AG20443 (cell line): Measurements from ENCODE around the gene ANKRD12.
"Not testable (repeated sequence)": the region's sequence is repeated elsewhere in the genome, so short reads cannot be mapped to it uniquely, and the experiment has no call there.

ENCODE experiments used
- DNase-seq: peaks from one replicate; pipeline ENCODE4 v3.0.0; 2012; ENCODE audit warnings: low spot score, mixed read lengths

The ANKRD12 gene

DNA sequence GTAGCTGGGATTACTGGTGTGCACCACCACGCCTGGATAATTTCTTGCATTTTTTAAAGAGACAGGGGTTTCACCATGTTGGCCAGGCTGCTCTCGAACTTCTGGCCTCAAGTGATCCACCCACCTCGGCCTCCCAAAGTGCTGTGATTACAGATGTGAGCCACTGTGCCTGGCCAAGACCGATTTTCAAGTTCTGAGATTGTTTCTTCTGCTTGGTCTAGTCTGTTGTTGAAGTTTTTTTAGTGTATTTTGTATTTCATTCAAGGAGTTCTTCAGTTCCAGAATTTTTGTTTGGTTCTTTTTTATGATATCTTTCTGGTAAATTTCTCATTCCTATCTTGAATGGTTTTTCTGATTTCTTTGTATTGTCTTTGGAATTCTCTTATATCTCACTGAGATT is 96.4 kb downstream of the ANKRD12 start:
- DNase-seq = no peak

DNA sequence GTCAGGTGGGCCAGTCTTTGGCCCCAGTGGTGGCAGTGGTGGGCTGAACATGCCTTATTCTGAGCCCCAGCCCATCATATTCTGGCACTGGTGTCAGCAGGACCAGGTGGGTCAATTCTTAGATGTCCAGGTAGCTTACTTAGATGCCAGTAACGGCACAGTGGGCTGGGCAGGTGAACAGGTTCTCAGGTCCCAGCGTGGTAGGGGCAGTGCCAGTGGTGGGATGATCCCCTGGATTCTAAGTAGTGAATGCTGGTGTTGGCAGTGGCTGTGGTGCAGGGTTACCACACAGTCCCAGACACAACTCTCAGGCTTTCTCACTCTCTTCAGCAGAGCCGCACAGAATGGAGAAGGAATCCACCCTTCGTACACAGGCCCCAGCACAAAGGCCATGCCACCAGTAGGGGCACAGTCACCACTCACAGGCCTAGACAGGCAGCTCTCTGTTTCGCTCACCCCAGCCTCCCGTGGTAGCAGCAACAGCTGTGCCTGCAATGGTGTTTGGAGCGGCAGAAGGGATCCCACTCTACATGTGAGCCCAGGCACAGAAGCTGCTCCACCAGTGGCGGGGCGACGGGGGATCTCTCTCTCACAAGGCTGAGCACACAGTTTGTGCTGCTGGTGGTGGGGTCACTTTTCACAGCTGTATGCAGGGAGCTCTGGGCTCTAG is 97.3 kb downstream of the ANKRD12 start:
- DNase-seq = no peak

DNA sequence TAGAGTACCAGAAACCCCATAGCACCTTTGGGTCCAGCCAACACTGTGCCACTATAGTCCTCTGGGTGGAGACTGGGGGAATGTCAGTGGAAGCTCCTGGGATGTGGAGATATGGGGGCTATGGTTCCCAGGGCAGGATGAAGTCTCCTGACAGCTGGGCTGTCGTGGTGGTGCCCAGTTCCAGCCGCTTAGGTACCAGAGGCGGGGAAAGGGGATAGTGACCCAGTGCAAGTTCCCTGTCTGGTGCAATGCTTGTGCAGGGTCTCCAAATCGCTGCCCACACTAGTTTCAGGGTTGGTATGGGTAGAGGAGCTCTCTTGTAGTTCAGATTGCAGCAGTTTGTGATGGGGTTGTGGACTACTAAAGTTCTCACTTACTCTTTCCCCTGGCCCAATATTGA is 97.9 kb downstream of the ANKRD12 start:
- DNase-seq = no peak

DNA sequence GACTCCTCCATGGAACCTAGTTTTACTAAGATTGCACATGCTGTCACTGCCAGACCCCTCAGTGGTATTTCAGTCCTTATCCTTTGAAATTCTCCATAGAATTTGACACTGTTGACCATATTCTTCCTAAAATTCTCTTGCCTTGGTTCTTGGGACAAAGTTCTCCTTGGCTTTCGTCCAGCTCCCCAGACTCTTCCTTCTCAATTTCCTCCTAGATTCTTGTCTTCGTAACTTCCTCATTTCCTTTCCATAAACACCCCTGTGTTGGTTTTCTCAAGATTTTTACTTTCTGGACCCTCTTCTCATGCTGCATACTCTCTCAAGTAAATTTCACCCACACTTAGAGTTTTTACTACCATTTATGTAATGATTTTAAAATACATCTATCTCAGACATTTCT is 101.4 kb downstream of the ANKRD12 start:
- no peak for DNase-seq

DNA sequence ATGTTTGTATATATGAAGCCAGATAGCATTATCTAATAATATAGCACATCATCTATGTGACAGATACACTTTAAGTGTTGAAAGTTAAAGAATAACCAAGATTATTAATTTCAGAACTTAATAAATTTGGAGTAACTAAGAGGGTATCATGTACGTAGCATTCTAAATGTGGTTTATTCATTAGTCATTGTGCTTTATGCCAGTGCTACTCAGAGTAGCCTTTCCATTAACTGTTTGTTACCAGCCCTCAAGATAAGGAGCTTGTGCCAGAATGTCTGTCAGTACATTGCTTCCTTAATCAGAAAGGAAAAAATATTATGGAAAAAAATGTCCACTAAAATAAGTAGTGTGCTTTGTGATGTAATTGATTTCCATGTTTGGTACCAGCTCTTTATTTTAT is 103.1 kb downstream of the ANKRD12 start:
- DNase-seq = no peak

DNA sequence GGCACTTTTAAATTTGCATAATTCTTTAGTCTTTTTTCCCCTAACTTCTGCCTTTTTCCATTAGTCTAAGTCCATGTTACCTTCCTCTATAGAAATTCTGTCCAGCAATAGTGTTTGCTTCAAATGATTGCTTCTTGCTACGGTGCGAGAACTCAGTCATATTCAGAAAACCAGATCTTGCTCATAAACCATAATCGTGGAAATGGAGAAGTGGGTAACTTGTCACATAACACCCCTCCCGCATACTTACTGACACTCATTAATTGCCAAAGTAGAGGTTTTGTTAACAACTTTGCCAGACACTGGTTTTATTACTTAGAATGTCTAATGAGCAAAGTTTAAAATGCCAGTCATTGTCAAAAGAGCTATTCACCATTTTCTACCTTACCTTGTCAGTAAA is 103.7 kb downstream of the ANKRD12 start:
- DNase-seq = no peak

DNA sequence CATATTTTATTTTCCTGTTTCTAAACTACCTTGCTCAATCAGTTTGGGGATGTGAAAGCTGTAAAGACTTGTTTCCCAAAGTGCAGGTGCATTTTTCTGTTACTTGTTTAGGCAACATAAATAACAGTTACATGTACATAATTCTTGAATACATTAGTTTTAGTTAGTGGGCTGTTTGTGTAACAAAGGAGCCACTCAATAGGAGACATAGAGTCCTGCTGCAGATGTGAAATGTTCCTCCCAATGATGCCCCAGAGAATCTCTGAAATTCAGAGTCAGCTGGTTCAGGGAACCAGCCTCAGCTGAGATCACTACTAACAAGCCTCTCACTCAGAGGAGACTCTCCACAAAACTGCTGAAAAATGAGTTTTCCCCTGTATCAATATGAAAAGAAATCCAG is 106.4 kb downstream of the ANKRD12 start:
- no peak for DNase-seq

DNA sequence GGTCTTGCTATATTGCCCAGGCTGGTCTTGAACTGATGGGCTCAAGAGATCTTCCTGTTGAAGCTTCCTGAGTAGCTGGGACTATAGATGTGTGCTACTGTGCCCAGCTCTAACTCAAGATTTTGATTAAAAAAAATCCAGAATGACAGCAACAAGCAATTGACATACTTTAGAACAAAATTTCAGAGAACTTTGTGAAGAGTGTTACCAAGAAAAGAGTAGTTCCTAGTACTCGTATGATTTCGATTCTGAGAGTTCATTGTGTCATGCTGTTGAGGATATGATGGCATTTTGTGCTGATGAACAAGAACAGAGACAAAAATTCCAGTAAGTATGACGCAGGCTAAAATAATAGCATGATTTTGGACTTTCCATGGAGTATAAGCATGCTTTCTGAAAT is 107.8 kb downstream of the ANKRD12 start:
- DNase-seq = no peak

DNA sequence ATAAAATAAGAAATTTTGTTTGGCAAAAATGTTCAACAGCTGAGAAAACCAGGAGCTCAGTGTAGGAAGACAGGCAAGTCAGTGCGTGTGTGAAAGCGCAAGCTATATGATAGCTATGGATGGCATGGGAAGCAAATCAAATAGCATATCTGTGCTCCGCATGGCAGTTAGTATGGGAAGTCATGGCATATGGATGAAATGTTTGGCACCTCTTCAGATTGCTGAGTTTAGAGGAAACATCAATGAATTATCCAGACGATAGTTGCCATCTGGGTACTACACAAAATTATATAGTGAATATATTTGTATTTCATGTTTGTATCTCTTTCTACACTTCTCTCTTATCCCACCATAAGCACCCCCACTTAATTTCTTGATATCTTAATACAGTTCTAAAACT is 112.1 kb downstream of the ANKRD12 start:
- no peak for DNase-seq

DNA sequence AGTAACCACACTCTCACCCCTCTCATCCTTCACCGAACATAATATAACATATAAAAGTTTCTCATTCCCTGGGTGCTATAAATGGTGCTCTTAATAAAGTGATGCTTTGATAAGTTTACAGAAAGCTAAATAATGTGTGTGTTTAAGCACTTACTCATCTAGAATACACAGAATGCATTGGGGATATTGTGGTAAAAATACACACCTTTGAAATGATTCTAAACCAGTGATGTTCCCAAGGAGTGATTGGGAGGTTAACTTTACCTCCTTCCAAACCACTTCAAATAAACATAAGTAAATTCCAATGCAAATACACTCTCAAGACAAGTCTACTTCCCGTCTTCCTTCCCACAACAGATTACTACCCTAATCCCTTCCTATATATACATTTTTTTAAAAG is 112.7 kb downstream of the ANKRD12 start:
- DNase-seq = no peak

DNA sequence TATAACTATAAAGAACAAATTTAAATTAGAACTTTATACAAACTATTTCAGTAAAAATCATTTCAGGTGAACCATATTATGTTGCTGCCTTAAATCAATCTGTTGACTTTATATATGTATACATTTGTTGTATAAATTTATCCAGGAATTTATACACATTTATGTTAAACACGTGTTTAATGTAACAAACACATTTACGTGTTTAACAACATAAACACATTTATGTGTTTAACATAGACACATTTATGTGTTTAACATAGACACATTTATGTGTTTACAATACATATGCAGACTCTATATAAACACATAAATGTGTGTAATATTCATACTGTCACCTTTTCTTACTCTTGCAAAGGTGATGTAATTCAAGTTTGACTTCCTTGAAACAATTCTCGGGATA is 122.6 kb downstream of the ANKRD12 start:
- no peak for DNase-seq

DNA sequence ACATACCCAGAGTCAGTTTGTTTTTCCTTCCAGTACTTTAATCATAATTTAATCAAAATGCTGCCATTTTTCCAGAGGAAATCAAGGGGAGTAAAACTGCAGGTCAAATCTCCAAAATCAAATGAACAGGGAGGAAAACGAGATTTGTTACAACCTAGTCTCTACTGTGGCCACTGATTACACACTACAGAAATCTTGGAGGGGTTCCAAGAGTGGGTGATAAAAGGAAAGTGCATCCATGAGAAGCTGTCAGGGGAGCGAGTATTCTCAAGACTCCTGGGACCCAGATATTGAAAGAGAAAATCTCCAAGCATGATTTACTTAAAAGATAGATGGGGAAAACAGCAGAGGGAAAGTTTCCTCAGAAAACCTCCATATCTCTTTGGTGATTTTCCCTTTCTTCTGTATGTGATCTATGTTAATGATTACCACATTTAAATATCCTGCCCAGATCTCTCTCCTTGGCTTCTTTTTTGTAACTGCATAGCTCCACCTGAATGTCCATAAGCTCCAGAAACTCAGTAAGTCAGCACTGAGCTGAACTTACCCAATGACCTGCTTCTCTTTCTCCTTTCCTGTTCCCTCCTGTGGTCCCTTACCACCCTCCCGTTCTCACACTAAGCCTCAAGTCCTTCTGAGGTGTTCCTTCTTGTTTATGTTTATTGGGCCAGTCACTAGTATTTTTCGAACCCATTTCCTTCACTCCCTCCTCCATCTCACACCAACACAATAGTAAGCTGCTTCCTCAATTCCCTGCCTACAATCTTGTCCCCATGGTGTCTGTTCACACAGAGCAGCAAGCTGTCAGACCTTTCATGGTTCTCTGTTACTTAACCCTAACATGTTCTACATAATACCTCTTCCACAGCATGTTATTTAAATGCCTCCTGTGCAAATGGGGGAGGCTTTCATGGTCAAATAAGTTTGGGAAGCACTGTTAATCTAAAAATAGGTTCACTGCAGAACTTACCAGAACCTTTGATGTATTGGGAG is 124.1 kb downstream of the ANKRD12 start:
- no peak for DNase-seq

DNA sequence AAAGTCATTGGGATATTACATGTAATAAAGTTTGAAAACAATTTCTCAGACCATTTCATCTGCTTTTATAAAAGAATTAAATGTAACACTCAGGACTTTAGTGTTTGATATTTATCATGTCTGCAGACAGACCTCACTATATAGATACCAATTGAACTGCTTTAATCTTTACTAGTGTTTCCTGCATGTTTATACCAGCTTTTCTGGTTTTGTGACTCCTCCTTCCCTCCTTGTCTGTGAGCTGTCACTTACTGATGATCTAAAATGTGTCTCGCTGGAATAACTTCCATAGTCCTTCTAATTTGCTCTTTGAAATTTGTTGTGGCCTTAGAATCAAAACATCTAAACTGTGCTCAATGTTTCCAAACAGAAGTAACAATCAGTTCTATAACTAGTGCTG is 126.7 kb downstream of the ANKRD12 start:
- DNase-seq = no peak

DNA sequence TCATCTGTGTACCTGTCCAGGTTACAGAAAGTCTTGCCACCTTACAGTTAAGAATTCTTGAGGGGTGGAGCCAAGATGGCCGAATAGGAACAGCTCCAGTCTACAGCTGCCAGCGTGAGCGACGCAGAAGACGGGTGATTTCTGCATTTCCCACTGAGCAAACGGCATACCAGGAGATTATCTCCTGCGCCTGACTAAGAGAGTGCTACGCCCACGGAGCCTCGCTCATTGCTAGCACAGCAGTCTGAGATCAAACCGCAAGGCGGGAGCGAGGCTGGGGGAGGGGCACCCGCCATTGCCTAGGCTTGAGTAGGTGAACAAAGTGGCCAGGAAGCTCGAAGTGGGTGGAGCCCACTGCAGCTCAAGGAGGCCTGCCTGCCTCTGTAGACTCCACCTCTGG is 128.2 kb downstream of the ANKRD12 start:
- not testable (repeated sequence) for DNase-seq

DNA sequence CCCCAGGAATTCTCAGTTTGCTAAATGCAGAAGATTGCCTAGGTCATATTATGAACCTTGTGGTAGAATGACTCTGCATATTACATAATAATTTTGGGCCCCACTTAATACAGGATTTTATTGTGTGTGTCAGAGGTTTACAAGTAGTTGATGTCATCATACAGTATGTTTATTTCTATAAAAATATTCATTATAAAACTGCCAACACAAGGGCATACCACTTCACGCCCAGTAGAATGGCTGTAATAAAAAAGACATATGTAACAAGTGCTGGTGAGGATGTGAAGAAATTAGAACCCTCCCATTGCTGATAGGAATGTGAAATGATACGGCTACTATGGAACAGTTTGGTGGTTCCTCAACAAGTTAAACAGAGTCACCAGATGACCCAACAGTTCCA is 136.6 kb downstream of the ANKRD12 start:
- DNase-seq = no peak

DNA sequence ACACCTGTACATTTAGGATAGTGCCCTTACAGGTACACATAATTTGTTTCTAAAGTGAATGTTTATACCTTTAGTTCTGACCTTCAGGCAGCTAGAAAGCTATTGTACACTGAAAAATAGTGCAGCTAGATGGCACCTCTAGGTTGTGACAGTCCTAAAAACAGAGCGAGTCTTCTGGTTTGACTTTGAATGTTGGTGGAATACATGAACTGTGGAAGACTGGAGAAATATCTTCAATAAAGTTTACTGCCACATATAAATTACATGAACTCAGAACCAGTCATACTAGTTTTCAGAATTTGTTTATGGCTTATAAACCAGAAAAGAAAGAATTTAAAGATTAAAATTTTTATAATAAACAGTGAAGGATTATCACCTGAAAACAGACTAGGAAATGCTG is 139.3 kb downstream of the ANKRD12 start:
- DNase-seq = no peak

DNA sequence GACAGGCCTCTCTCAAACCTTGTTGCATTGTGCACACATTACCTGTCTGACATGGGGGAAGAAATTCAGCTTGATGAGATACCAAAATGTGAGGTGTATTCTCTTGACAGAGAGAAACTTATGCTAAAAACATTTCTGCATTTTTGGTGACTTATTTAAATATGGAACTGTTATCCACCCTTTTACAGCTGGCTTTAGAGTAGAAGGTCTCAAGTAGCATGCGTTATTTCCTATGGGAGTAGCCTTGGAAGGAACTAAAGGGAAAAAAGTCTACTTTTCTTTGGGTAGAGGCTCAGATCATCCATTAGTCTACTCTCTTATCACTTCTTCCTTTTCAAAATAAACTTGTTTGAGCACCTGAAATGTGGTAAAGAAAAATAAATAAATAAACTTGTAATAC is 141.4 kb downstream of the ANKRD12 start:
- DNase-seq = no peak

DNA sequence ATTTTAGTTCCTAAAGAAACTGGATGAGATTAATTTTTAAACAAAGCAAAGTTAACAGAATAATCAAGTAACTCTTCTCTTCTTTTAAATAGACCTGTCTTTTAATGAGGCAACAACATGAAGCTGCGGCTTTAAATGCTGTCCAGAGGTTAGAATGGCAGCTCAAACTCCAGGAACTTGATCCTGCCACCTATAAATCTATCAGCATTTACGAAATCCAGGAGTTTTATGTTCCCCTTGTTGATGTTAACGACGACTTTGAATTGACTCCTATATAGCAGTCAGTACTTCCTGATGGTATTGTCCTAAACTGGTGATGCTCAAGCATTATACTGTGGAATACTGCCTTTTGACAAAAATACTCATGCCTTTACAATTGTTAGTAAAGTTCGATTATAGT is 144.3 kb downstream of the ANKRD12 start:
- no peak for DNase-seq

DNA sequence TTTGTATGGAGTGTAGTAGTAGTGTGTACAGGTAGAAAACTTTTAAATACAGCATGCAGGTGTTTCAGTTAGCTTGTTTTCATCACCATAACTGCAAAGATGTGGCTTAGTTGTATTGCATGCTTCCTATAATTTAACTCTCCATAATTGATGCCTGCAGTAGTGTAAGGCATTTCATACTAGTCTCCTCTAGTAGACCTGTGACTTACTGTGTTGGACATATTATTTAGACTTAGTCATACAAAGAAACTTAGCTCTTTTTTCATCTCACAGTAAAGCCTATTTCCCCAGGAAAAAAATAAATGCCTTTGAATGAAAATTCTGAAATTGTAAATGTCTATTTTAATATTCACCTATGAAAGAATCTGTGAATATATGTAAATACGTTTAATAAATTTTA is 145.2 kb downstream of the ANKRD12 start:
- no peak for DNase-seq

DNA sequence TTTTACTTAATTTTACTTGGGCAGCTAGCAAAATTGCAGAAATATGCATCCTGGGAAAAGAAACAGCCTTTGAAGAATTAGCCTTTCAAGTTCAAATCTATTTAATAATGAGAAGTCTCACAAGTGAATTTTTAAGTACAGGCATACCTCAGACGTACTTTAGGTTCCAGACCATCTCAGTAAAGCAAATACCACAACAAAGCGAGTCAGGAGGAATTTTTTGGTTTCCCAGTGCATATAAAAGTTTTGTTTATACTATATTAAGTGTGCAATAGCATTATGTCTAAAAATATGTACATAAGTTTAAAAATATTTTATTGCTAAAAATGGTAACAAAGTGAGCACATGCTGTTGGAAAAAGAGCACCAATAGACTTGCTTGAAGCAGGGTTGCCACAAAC is 147.2 kb downstream of the ANKRD12 start:
- DNase-seq = no peak

DNA sequence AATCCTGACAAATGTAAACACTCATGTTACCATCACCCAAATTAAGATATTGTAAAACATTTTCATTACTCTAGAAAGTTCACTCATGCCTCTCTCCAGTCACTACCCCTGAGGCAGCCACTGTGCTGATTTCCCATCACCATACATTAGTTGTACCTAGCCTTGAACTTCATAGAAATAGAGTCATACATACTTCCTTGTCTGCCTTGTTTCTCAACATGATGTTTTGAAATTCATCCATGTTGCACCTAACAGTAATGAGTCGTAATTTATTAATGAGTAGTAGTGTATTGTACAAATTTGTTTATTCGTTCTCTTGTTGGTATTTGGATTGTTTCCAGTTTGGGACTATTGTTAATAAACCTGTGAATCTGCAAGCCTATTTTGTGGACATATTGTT is 149.0 kb downstream of the ANKRD12 start:
- DNase-seq = no peak

DNA sequence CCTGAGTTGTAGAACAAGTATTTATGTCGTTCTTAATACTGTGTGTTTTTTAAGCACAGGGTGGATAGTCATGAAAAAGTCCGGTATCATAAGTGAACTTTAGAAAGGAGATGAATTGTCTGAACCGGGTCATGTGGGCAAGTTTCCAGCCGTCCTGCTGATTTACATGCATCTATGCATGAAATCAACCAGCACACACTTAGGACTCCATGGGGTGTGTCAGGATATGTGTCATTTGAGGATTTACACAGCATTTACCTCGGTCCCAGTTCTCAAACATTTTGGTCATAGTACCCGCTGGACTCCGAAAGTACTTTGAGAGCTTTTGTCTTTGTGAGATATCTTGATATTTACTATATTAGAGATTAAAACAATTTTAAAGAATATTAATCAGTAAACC is 150.5 kb downstream of the ANKRD12 start:
- no peak for DNase-seq

DNA sequence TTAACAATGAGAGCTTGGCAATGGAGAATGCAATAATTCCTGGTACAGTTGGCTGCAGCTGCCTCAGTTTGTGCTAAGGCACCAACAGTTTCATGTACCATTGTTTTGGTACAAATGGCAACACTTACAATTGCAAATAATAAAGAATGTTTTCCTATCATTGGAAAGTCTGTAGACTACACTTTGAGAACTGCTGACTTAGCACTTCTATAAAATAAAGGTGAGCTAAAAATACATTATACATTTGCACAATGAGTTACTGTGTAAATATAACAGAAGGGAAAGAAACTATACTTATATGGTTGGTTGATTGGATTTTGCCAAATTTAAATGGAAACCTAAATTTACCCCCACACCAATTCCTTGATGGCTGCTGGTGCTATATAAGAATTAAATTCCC is 153.1 kb downstream of the ANKRD12 start:
- no peak for DNase-seq

DNA sequence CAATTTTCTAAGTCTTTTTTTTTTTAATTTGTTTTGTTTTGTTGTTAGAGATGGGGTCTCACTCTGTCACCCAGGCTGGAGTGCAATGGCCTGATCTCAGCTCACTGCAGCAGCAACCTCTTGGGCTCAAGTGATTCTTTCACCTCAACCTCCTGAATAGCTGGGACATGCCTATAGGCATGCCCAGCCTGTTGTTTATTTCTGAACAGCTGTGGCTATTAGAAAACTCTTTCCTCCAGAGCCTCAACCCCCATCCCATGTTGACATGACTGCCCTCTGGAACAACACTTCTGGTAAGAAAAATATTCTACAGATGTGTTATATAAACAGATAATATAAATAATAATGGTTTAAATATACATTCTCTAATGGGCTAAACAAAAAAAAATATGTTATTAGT is 153.6 kb downstream of the ANKRD12 start:
- no peak for DNase-seq
